Measurements from ENCODE around the gene DRC1.
A peak's percentile ranks its signal among the peaks of the same experiment; 100 is the strongest.

DRC1 gene

DNA sequence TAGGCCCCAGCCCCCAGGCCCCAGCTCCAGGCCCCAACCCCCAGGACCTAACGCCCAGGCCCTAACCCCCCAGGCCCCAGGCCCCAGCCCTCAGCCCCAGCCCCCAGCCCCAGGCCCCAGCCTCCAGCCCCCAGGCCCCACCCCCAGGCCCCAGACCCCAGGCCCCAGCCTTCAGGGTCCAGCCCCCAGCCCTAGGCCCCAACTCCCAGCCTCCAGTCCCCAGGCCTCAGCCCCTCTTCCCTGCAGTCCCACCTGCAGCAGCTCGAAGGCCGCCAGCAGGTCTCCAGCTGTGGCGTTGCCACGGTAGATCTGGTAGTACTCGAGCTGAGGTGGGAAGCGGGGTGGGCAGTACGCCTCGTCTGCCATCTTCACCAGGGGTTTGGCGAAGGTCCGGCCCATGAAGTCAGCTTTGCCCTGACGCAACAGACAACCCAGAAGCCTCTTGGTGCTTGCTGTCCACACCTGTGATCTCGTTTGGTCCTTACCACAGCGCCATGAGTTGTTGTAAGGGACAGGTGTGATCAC, 72.6 kb downstream of the DRC1 start:
- no peak overlapping the region for H3K27ac ChIP-seq
- DNase-seq (ENCODE audit: low spot score): no peak
- TF ChIP-seq, protein P1, sequence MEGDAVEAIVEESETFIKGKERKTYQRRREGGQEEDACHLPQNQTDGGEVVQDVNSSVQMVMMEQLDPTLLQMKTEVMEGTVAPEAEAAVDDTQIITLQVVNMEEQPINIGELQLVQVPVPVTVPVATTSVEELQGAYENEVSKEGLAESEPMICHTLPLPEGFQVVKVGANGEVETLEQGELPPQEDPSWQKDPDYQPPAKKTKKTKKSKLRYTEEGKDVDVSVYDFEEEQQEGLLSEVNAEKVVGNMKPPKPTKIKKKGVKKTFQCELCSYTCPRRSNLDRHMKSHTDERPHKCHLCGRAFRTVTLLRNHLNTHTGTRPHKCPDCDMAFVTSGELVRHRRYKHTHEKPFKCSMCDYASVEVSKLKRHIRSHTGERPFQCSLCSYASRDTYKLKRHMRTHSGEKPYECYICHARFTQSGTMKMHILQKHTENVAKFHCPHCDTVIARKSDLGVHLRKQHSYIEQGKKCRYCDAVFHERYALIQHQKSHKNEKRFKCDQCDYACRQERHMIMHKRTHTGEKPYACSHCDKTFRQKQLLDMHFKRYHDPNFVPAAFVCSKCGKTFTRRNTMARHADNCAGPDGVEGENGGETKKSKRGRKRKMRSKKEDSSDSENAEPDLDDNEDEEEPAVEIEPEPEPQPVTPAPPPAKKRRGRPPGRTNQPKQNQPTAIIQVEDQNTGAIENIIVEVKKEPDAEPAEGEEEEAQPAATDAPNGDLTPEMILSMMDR (conservative IDR thresholded peaks at IDR 0.05; ENCODE audit: low read depth): no peak
- POLR2A ChIA-PET (ENCODE audit: low non-redundant PET): no interaction called here
- CTCF ChIA-PET: no interaction called here

DNA sequence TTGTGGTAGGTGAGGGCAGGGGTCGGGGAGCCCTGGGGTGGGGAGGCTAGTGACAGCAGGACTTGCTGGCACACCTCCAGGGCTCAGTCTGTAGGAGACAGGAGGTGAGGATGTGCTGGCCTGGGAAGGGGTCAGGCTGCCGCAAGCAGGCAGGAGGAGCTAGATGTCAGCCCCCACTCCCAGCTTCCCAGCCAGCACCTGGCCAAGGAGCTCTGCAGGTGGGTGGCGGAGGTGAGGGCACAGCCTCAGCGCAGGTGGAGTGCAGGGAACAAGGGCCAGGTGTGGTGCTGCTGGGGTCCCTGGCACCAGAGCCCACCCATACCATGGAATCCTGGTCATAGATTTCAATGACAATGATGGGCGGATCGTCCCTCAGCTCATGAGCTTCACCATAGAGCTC, 73.3 kb downstream of the DRC1 start:
- no peak for DNase-seq (ENCODE audit: low spot score)
- TF ChIP-seq, protein P1 (conservative IDR thresholded peaks at IDR 0.05; ENCODE audit: low read depth): no peak
- ChIA-PET POLR2A (ENCODE audit: low non-redundant PET) (no interaction called here), CTCF (interaction anchor here (0.7 kb wide), 1 partner anchor 25 kb away, joined by 5 read pairs; no protein-coding TSS in a partner anchor)
- H3K27ac ChIP-seq: no peak overlapping the region

DNA sequence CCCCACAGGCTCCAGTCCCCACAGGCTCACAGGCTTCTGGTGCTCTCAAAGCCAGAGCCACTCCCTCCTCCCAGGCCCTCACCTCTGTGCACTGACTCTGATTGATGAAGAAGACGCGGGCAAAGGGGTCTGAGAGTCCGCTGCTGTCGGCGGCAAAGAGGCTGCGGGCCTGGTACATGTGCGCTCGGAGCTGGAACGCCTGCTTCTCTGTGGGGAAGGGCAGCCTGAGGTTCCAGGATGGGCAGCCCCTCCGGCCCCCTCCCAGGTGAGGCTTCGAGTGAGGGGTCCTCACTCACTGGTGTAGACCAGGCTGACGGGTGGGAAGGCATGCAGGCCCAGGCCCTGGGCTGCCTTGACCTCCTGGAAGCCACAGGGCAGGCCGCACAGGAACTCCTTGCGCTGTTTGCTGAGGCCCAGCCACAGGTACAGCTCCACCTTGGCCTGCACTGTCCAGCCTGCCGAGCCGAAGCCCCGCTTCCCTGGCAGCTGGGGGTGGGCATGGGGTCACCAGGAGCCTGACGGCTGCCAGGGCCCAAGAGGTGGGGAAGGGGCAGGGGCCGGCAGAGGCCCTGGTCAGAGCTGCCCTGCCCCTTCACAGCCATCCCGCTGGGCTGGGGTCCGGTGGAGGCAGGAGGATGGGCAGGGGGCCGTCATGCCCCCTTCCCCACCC, 74.2 kb downstream of the DRC1 start:
- DNase-seq (ENCODE audit: low spot score): no peak
- H3K27ac ChIP-seq: no peak overlapping the region
- TF ChIP-seq, protein P1 (conservative IDR thresholded peaks at IDR 0.05; ENCODE audit: low read depth): no peak
- POLR2A ChIA-PET (ENCODE audit: low non-redundant PET): no interaction called here
- CTCF ChIA-PET: interaction anchor here (1.0 kb wide), 1 partner anchor 8 kb away, joined by 6 read pairs; no protein-coding TSS in a partner anchor

DNA sequence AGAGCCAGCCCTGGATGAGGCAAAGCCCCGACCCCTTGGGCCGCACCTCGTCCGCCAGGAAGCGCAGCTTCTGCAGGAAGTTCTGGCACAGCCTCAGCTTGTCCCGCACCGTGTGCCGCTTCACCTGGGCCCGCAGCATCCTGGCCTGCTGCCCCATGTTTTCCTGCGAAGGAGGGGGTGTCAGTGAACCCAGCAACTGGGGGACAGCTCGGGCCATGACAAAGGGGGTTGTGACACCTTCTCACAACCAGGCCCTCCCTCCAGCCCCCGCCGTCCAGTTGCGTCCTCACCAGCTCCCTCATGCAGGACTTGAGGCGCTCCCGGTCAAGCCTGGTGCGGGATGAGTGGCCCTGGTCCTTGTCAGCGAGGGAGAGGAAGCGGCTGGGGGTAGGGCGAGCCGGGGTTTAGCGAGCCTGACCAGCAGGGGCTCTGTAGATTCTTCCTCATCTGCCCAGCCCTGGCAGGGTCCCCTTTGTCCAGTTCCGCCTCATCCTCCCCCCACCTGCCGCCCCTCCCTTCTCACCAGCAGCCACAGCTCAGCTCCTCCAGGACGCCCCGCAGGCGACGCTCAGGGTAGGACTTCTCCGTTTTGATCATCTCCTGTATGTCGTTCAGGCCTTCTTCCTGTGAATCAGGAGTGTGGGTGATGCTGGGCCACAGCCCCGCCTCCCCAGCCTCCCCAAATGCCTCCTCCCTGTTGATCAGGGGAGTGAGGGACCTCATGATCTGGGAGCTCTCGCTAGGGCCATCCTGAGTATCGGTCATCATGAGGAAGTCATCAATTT, 75.6 kb downstream of the DRC1 start:
- DNase-seq (ENCODE audit: low spot score): no peak
- TF ChIP-seq, protein P1 (conservative IDR thresholded peaks at IDR 0.05; ENCODE audit: low read depth): no peak
- no peak overlapping the region for H3K27ac ChIP-seq
- CTCF ChIA-PET: interaction anchor here (0.6 kb wide), 1 partner anchor 748 kb away, joined by 3 read pairs; no protein-coding TSS in a partner anchor
- POLR2A ChIA-PET (ENCODE audit: low non-redundant PET): no interaction called here

DNA sequence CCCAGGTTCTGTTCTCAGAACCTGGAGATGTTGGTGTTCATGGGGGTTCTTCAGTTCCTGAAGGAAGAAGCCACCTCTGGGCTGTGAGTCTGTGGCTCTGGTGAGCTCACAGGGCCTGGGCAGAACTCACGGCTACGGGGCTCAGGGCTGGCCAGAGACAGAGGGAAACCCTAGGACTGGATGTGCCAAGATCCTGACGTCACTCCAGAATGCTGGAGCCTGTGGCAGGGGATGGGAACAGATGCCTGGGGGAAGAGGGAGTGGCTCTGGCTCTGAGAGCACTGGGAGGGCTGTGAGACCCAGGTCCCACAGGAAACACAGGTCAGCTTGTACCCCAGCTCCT, 76.2 kb downstream of the DRC1 start, which contains the start of gene OTOF:
OTOF (minus strand) TSS at position 214 of the 343 bp plus-strand sequence.
- POLR2A ChIA-PET (ENCODE audit: low non-redundant PET): no interaction called here
- CTCF ChIA-PET: no interaction called here
- DNase-seq (ENCODE audit: low spot score): peak; percentile 14
- H3K27ac ChIP-seq: no peak within 1 kb of the TSS
- TF ChIP-seq, protein P1 (conservative IDR thresholded peaks at IDR 0.05; ENCODE audit: low read depth): no peak

DNA sequence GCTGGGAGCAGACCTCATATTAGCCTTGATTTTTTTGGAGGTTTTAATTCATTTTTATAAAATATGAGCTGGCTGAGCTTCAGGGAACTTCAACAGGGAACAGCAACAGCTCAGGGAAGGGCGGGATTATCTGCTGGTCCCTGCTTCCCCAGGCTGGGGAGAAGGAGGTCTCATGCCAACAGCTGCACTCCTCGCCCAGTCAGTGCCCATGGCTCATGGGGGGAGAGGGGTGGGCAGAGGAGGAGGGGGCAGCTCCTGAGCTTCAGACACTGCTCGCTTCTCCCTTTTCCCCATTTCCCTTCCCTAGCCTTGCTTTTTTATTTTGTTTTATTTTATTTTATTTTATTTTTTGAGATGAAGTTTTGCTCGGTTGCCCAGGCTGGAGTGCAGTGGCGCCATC, 76.6 kb downstream of the DRC1 start:
- POLR2A ChIA-PET (ENCODE audit: low non-redundant PET): no interaction called here
- no peak overlapping the region for H3K27ac ChIP-seq
- TF ChIP-seq, protein P1 (conservative IDR thresholded peaks at IDR 0.05; ENCODE audit: low read depth): no peak
- CTCF ChIA-PET: no interaction called here
- DNase-seq (ENCODE audit: low spot score): no peak

Measured in RWPE1 (cell line).